VCaP (cell line): Measurements from ENCODE around the gene IQSEC3.

Source experiments
- H3K27ac ChIP-seq: fragments of 450-650 bp; 2 replicates; pipeline ENCODE4 v1.5.1; 2017
- CTCF ChIP-seq: fragments of 450-650 bp; conservative IDR thresholded peaks from 2 replicates; pipeline ENCODE4 v1.5.1; 2017; ENCODE audit warnings: mild to moderate bottlenecking, moderate library complexity

IQSEC3 gene

GRCh38 chr12:177336-177979 is 110.9 kb downstream of the IQSEC3 start:
- TF ChIP-seq CTCF: no peak
- H3K27ac ChIP-seq: no peak overlapping the region

GRCh38 chr12:177980-178828 is 111.6 kb downstream of the IQSEC3 start:
- H3K27ac ChIP-seq: no peak overlapping the region
- no peak for TF ChIP-seq CTCF

GRCh38 chr12:178829-179109 is 112.2 kb downstream of the IQSEC3 start:
- TF ChIP-seq CTCF: no peak
- H3K27ac ChIP-seq: no peak overlapping the region

- TF ChIP-seq CTCF: no peak
- no peak overlapping the region for H3K27ac ChIP-seq
These were observed 112.7 kb downstream of the IQSEC3 start for GRCh38 chr12:179131-179884.

GRCh38 chr12:179885-180284 is 113.3 kb downstream of the IQSEC3 start:
- H3K27ac ChIP-seq: no peak overlapping the region
- no peak for TF ChIP-seq CTCF

GRCh38 chr12:180445-180844 is 113.9 kb downstream of the IQSEC3 start:
- H3K27ac ChIP-seq: no peak overlapping the region
- TF ChIP-seq CTCF: no peak

- no peak for TF ChIP-seq CTCF
- H3K27ac ChIP-seq: no peak overlapping the region
These were observed 115.4 kb downstream of the IQSEC3 start for GRCh38 chr12:181921-182320.
